Transverse colon (tissue), 4 donors: ENCODE data around the gene AKAP13.

ENCODE experiments used
- EP300 ChIP-seq: sonication (generic); formaldehyde crosslinking; IDR thresholded peaks from one replicate; pipeline ENCODE4 v1.6.1; 2017; ENCODE audit warnings: antibody characterized with exemption, low read depth
- POLR2A ChIP-seq: fragments of 450-650 bp; IDR thresholded peaks from one replicate; pipeline ENCODE4 v1.6.1; 2016; ENCODE audit warnings: antibody characterized with exemption, mild to moderate bottlenecking, moderate library complexity
- POLR2AphosphoS5 ChIP-seq, 3 donors: sonication (generic); formaldehyde crosslinking; IDR thresholded peaks; one replicate each; pipeline ENCODE4 v1.6.1; 2016; ENCODE audit warnings: antibody characterized with exemption in 3 of 3
- TF ChIP-seq, protein P1 (sequence below), 5 experiments: fragments of 200-600 bp in 3 of 5; fragments of 450-650 bp in 2 of 5; sonication (generic) in 3 of 5; IDR thresholded peaks; 1 replicate in 2 of 5; 2 replicates in 3 of 5; pipeline ENCODE4 v1.5.1; 2016 to 2017; ENCODE audit warnings: antibody characterized with exemption in 5 of 5, inconsistent platforms in 3 of 5, mild to moderate bottlenecking in 2 of 5, moderate library complexity in 1 of 5

- TF ChIP-seq, protein P1, sequence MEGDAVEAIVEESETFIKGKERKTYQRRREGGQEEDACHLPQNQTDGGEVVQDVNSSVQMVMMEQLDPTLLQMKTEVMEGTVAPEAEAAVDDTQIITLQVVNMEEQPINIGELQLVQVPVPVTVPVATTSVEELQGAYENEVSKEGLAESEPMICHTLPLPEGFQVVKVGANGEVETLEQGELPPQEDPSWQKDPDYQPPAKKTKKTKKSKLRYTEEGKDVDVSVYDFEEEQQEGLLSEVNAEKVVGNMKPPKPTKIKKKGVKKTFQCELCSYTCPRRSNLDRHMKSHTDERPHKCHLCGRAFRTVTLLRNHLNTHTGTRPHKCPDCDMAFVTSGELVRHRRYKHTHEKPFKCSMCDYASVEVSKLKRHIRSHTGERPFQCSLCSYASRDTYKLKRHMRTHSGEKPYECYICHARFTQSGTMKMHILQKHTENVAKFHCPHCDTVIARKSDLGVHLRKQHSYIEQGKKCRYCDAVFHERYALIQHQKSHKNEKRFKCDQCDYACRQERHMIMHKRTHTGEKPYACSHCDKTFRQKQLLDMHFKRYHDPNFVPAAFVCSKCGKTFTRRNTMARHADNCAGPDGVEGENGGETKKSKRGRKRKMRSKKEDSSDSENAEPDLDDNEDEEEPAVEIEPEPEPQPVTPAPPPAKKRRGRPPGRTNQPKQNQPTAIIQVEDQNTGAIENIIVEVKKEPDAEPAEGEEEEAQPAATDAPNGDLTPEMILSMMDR (IDR thresholded peaks at IDR 0.05): no peak
- TF ChIP-seq POLR2A (no peak), EP300 (no peak), POLR2AphosphoS5 (IDR thresholded peaks at IDR 0.05) (no peak)
Measured at GRCh38 chr15:85472349-85472748, 91.9 kb downstream of the AKAP13 start.
